Measurements from ENCODE around the gene NFATC2.

NFATC2 gene

GRCh38 chr20:51510169-51510568 lies 32.4 kb downstream of the NFATC2 start:
- peaks cover 62% of the 10 kb centered on the region for H3K4me1 Mint-ChIP-seq (ENCODE audit: low read depth)

DNA sequence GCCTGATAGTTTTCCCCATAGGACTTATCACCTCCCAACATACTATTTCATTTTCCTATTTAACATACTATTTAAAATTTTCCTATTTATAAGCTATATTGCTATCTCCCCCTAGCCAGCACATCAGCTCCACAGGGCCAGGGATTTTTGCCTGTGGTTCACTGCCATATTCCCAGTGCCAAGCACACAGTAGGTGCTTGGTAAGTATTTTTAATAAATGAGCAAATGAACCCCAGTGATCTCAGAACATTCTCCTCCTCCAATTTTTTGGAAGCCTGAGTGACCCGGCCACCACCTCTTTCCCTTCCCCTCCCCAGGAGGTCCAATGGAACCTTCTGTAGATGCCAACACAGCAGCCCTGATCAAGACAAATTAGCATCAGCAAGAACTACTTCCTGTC lies 33.3 kb downstream of the NFATC2 start:
- no peaks in the 10 kb centered on the region for H3K9me3 Mint-ChIP-seq
- H3K27me3 Mint-ChIP-seq (ENCODE audit: low read depth) = no peaks in the 10 kb centered on the region
- peak overlapping the region; percentile 47 for H3K27ac Mint-ChIP-seq
- H3K4me3 Mint-ChIP-seq = no peak overlapping the region
- peaks cover 80% of the 10 kb centered on the region for H3K36me3 Mint-ChIP-seq (ENCODE audit: low read depth)
- DNase-seq (ENCODE audit: low spot score) = no peak
- peaks cover 57% of the 10 kb centered on the region for H3K4me1 Mint-ChIP-seq (ENCODE audit: low read depth)

More at GRCh38 chr20:51510169-51510568, 32.4 kb downstream of the NFATC2 start:
- Mint-ChIP-seq H3K4me3 (no peak overlapping the region), H3K36me3 (ENCODE audit: low read depth) (peaks cover 81% of the 10 kb centered on the region), H3K27me3 (ENCODE audit: low read depth) (no peaks in the 10 kb centered on the region), H3K27ac (no peak overlapping the region), H3K9me3 (no peaks in the 10 kb centered on the region)
- DNase-seq (ENCODE audit: low spot score) = no peak

DNA sequence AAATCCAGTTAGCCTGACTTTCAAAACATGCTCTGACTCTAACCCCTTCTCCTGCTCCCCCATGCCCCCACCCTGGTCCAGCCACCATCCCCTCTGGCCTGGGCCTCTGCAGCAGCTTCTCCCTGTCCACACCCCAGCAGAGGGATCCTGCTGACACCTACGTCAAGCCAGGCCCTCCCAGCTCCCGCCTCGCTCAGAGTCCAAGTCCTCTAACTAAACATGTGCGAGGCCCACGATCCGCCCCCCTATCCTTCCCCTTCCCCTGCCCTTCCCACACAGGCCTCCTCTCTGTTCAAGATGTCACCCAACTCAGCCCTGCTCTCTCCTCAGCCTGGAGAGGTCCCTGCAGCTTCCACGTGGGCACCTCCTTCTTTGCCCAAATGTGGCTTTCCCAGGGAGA lies 33.7 kb downstream of the NFATC2 start:
- DNase-seq (ENCODE audit: low spot score) = no peak
- H3K9me3 Mint-ChIP-seq = no peaks in the 10 kb centered on the region
- peaks cover 52% of the 10 kb centered on the region for H3K4me1 Mint-ChIP-seq (ENCODE audit: low read depth)
- no peak overlapping the region for H3K4me3 Mint-ChIP-seq
- peak overlapping the region; percentile 60 for H3K27ac Mint-ChIP-seq
- no peaks in the 10 kb centered on the region for H3K27me3 Mint-ChIP-seq (ENCODE audit: low read depth)
- peaks cover 76% of the 10 kb centered on the region for H3K36me3 Mint-ChIP-seq (ENCODE audit: low read depth)

DNA sequence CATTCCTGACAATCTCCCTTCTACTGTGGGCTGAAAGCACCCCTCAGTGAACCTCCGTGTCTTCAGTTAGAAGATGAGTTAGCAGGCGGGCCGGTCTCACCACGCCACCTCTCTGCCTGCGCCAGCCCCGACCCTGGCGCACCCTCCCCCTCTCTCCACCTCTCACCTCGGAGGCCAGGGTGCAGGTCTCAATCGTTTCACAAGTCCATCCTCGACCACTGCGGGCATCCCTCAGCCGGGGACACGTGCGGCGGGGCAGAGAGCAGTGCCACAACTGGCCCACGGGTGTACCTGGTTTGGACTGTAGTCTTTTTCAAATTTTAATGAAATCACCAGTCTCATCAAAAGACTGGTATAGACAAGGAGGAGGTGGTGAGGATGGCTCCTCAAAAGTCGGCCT lies 34.4 kb downstream of the NFATC2 start:
- Mint-ChIP-seq H3K27ac (no peak overlapping the region), H3K4me1 (ENCODE audit: low read depth) (peaks cover 49% of the 10 kb centered on the region), H3K36me3 (ENCODE audit: low read depth) (peaks cover 74% of the 10 kb centered on the region), H3K27me3 (ENCODE audit: low read depth) (no peaks in the 10 kb centered on the region), H3K9me3 (no peaks in the 10 kb centered on the region), H3K4me3 (no peak overlapping the region)
- DNase-seq (ENCODE audit: low spot score) = no peak

DNA sequence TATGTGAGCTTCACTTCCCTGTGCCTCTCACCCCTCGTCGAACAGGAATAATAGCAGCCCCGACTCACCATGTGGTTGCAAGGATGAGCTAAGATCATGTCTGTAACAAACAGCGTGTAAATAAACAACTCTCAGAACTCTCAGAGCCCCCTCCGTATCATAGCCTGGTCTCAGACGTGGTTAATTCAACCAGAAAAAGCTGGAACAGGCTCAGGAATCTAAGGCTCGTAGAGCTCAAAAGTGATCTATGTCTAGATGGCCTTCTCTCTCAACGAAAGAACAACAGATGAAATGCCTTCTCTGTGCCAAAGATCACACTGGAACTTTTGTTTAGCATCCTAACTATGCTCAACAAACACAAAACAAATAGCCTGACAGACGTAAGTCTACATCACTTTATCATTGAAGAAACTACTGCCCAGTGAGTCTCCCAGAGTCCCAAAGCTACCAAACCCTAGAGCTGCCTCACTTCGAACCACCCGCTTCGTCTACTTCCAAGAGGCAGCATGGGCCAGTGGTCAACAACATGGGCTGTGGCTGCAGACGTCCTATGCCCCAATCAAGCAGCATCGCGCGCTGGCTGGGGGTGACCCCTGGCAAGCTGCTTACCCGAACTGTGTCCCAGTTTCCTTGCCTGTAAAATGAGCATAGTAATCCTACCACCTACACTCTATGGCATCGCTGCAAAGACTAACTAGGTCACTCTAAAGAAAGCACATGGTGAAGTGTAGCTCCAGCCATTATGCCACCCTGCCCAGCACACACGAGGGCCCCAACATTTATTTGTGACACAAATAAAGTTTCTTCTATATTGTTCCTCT lies 35.1 kb downstream of the NFATC2 start:
- DNase-seq (ENCODE audit: low spot score) = no peak
- H3K4me1 Mint-ChIP-seq (ENCODE audit: low read depth) = peaks cover 49% of the 10 kb centered on the region
- no peak overlapping the region for H3K27ac Mint-ChIP-seq
- no peak overlapping the region for H3K4me3 Mint-ChIP-seq
- H3K9me3 Mint-ChIP-seq = no peaks in the 10 kb centered on the region
- H3K27me3 Mint-ChIP-seq (ENCODE audit: low read depth) = no peaks in the 10 kb centered on the region
- peaks cover 71% of the 10 kb centered on the region for H3K36me3 Mint-ChIP-seq (ENCODE audit: low read depth)

DNA sequence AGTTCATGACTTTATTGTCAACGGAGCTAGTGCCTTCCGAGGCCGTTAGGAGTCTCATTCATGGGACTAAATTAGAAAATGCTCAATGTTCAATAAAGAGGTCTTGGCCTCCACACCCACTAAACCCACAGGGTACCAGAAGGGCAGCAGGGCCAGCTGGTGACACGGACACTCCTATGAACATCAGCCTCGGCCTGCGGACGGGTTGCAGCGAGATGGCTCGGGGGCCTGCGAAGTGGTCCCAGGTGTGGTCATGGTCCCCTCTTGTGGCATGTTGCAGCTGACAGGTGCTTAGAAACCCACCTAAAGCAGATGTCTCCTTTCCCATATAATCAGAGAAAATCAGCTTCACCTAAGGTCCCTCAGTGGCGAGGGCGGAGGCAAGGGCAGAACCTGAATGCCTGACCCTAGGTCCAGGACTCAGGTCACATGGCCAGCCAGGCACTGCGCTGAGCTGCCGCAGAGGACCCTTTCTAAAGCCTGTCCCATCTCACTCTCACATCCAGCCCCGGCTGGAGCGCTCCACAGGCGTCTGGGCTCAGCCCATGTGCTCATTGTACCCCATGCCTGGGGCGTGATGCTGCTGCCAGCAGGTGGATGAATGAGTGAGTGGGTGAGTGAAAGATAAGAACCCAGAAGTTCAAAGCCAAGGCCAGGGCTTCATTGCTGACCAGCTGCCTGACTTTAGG lies 35.8 kb downstream of the NFATC2 start:
- peaks cover 49% of the 10 kb centered on the region for H3K4me1 Mint-ChIP-seq (ENCODE audit: low read depth)
- no peak overlapping the region for H3K4me3 Mint-ChIP-seq
- no peak overlapping the region for H3K27ac Mint-ChIP-seq
- peaks cover 67% of the 10 kb centered on the region for H3K36me3 Mint-ChIP-seq (ENCODE audit: low read depth)
- H3K27me3 Mint-ChIP-seq (ENCODE audit: low read depth) = no peaks in the 10 kb centered on the region
- no peaks in the 10 kb centered on the region for H3K9me3 Mint-ChIP-seq
- no peak for DNase-seq (ENCODE audit: low spot score)

DNA sequence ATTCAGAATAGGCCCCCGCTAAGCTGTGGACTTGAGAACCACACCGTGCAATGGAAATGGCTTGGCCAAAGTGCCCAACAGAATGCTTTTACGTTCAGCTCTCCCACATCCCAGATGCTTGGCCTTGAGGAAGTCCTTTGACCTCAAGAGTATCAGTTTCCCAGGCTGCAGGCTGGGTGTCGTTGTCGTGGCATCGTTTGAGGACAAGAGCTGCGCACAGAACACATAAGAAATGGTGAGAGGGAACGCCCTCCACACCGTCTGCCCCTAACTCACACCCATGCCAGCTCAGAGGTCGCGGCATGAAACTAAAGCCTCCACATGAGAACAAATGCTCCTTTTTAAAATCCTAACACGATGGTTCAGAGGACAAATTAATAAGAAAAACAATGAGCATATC lies 37.0 kb downstream of the NFATC2 start:
- Mint-ChIP-seq H3K27me3 (ENCODE audit: low read depth) (no peaks in the 10 kb centered on the region), H3K9me3 (no peaks in the 10 kb centered on the region), H3K36me3 (ENCODE audit: low read depth) (peaks cover 60% of the 10 kb centered on the region), H3K27ac (no peak overlapping the region), H3K4me1 (ENCODE audit: low read depth) (peaks cover 47% of the 10 kb centered on the region), H3K4me3 (no peak overlapping the region)
- no peak for DNase-seq (ENCODE audit: low spot score)

DNA sequence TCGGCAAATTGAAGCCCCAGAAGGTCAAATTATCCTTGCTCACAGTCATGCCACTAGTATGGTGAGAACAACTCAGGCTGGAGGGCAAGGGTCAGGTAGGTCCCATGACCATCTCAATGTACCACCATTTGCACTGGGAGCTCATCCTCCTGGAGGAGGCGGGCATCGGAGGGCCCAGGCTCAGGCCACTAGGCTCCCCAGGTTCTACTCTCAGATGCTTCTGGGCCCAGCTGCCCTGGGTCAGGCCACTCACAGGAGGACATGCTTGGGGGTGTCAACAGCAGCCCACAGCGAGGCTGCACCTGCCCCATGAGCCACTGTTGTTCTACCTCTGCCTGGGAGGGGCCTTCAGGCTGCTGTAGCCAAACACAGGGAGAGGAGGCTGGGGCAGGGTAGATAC lies 39.1 kb downstream of the NFATC2 start:
- no peaks in the 10 kb centered on the region for H3K27me3 Mint-ChIP-seq (ENCODE audit: low read depth)
- no peak overlapping the region for H3K27ac Mint-ChIP-seq
- peaks cover 52% of the 10 kb centered on the region for H3K4me1 Mint-ChIP-seq (ENCODE audit: low read depth)
- H3K36me3 Mint-ChIP-seq (ENCODE audit: low read depth) = peaks cover 56% of the 10 kb centered on the region
- no peak overlapping the region for H3K4me3 Mint-ChIP-seq
- no peak for DNase-seq (ENCODE audit: low spot score)
- no peaks in the 10 kb centered on the region for H3K9me3 Mint-ChIP-seq

GRCh38 chr20:51500936-51501335 lies 41.6 kb downstream of the NFATC2 start:
- H3K4me3 Mint-ChIP-seq = peak overlapping the region; percentile 52
- H3K9me3 Mint-ChIP-seq = no peaks in the 10 kb centered on the region
- no peaks in the 10 kb centered on the region for H3K27me3 Mint-ChIP-seq (ENCODE audit: low read depth)
- peak overlapping the region; percentile 76 for H3K27ac Mint-ChIP-seq
- peaks cover 58% of the 10 kb centered on the region for H3K36me3 Mint-ChIP-seq (ENCODE audit: low read depth)
- no peak for DNase-seq (ENCODE audit: low spot score)
- H3K4me1 Mint-ChIP-seq (ENCODE audit: low read depth) = peaks cover 74% of the 10 kb centered on the region

GRCh38 chr20:51500311-51500710 lies 42.2 kb downstream of the NFATC2 start:
- Mint-ChIP-seq H3K9me3 (no peaks in the 10 kb centered on the region), H3K27me3 (ENCODE audit: low read depth) (no peaks in the 10 kb centered on the region), H3K4me1 (ENCODE audit: low read depth) (peaks cover 77% of the 10 kb centered on the region), H3K36me3 (ENCODE audit: low read depth) (peaks cover 58% of the 10 kb centered on the region), H3K27ac (peak overlapping the region; percentile 83), H3K4me3 (peak overlapping the region; percentile 48)
- peak; percentile 60 for DNase-seq (ENCODE audit: low spot score)

DNA sequence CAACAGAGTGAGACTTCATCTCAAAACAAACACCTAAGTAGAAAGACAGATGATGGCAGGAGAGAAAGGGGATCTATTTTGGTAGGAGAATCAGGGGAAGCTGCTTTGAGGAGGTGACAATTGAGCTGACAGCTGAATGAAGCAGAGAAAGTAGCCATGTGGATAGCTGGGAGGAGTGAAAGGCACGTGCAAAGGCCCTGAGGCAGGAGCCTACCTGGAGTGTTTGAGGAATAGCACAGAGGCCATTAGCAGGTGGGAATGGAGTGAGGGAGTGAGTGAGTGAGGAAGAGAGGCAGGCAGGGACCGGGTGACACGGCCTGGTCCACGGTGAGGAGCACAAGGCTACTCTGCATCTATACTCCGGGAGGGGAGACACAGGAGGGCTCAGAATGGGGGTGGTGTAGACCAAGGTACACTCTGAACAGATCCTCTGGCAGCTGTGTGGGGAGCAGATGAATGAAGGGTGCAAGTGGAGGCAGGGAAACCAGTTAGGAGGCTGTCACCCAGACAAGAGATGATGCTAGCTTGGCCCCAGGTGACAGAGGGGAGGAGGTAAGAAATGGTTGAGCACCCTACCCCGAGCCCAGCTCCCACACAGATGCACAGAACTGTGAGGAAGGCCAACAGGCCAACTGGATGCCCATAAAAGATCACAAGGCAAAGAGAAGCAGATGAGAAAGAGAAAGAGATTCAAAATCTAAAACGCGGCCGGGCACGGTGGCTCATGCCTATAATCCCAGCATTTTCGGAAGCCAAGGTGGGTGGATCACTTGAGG lies 43.6 kb downstream of the NFATC2 start:
- H3K4me1 Mint-ChIP-seq (ENCODE audit: low read depth) = peaks cover 86% of the 10 kb centered on the region
- H3K36me3 Mint-ChIP-seq (ENCODE audit: low read depth) = peaks cover 61% of the 10 kb centered on the region
- H3K4me3 Mint-ChIP-seq = peak overlapping the region; percentile 71
- peak overlapping the region; percentile 84 for H3K27ac Mint-ChIP-seq
- no peaks in the 10 kb centered on the region for H3K27me3 Mint-ChIP-seq (ENCODE audit: low read depth)
- no peak for DNase-seq (ENCODE audit: low spot score)
- H3K9me3 Mint-ChIP-seq = no peaks in the 10 kb centered on the region

DNA sequence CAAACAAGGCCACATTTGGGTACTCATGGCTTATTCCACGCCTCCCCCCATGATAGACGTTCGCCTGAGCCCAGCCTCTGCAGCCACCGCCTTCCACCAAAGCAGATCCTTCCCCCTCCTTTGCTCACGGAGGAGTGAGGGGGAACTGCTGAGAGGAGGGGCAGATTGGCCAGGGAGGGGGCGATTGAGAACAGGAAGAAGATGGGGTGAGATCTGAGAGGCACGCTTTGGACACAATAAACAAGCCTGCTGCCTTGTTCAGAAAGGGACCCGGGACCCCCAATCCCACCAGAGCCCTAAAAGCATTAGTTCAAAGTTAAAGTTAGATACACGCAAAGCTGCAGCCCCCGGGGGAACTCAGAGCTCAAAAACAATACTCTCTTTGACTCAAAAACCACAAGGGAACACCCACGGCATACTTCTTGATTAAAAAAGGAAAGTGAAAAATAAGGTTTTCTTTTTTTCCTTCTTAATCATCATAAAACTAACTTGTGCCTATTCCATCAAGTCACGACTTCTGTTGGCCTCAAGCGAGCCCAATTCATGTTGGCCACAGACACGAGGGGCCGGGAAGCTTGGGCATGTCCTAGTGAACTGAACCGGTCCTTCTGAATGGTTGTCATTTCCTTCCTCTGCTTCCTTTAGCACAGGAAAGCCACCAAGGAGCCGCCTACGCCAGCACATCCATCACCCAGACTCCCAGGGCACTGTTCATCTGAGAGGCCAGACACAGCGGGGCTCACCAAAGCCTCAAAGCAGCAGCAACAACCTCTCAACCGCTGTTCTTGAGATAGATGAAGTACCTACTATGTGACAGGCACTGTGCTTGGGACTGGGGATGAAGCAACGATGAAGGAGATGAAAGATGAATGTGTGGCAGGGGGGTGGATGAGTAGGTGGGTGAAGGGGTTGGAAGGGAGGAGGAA lies 44.7 kb downstream of the NFATC2 start:
- H3K4me1 Mint-ChIP-seq (ENCODE audit: low read depth) = peaks cover 91% of the 10 kb centered on the region
- H3K27me3 Mint-ChIP-seq (ENCODE audit: low read depth) = no peaks in the 10 kb centered on the region
- H3K4me3 Mint-ChIP-seq = peak overlapping the region; percentile 71
- DNase-seq (ENCODE audit: low spot score) = peak; percentile 66
- peaks cover 59% of the 10 kb centered on the region for H3K36me3 Mint-ChIP-seq (ENCODE audit: low read depth)
- peak overlapping the region; percentile 84 for H3K27ac Mint-ChIP-seq
- no peaks in the 10 kb centered on the region for H3K9me3 Mint-ChIP-seq

GRCh38 chr20:51496964-51497363 lies 45.6 kb downstream of the NFATC2 start:
- Mint-ChIP-seq H3K36me3 (ENCODE audit: low read depth) (peaks cover 60% of the 10 kb centered on the region), H3K9me3 (no peaks in the 10 kb centered on the region), H3K27me3 (ENCODE audit: low read depth) (no peaks in the 10 kb centered on the region), H3K27ac (peak overlapping the region; percentile 84), H3K4me3 (peak overlapping the region; percentile 71), H3K4me1 (ENCODE audit: low read depth) (peaks cover 86% of the 10 kb centered on the region)
- no peak for DNase-seq (ENCODE audit: low spot score)
